Hair follicle dermal papilla cell (primary cell): ENCODE data around the gene TTC21A. TPM values are rescaled to one million over a fixed set of nuclear protein-coding genes. Genes with fewer than 3 reads are reported as not detected.

Experiments
- small RNA-seq: library from RNA; depleted of rRNA; stranded (forward); fragments of <200 nt; gene quantifications from one replicate; pipeline ENCODE3, GENCODE V24; 2012
- total RNA-seq: library from RNA; depleted of rRNA; stranded (reverse); fragments of >200 nt; gene quantifications from 2 replicates; pipeline ENCODE4 v1.2.3, GENCODE V29; 2012

The TTC21A gene
- 5.2 and 7.2 TPM in 2 replicates for total RNA-seq

GRCh38 chr3:39107388-39108199 is at the start of gene TTC21A, which contains the start of gene GORASP1:
TSS of gene TTC21A (plus strand) at chr3:39107680. CDS start at chr3:39107838, 158 bp downstream.
TSS of gene GORASP1 (minus strand) at chr3:39107627. CDS start at chr3:39107541, 86 bp downstream.

Small RNA genes within 50 kb of the gene (small RNA-seq; reads per million reads assigned to genes)
- gene RF00017, result not detected

Other genes with a start within 250 kb of the TTC21A start
- gene SCN11A, start 55.7 kb upstream of the TTC21A start, total RNA-seq, result under 0.01 TPM in 2 replicates
- 30.6 and 33.6 TPM in 2 replicates for gene WDR48, start 55.7 kb upstream of the TTC21A start, total RNA-seq
- 86.0 and 90.1 TPM in 2 replicates for gene GORASP1, start 53 bp upstream of the TTC21A start, total RNA-seq
- 12.6 and 19.0 TPM in 2 replicates for gene CSRNP1, start 45.9 kb downstream of the TTC21A start, total RNA-seq
- gene XIRP1, start 84.9 kb downstream of the TTC21A start, total RNA-seq, result not detected in 2 replicates
- 0.16 TPM in 1 of 2 replicates, not detected in the other for gene CX3CR1, start 172.4 kb downstream of the TTC21A start, total RNA-seq
- not detected in 2 replicates for gene CCR8, start 222.0 kb downstream of the TTC21A start, total RNA-seq